K562 (cell line): Measurements from ENCODE around the gene GNS. TPM values are rescaled to one million over a fixed set of nuclear protein-coding genes. Genes with fewer than 3 reads are reported as not detected.

Experiments
- CBFB ChIP-seq: sonication (generic); formaldehyde crosslinking; IDR thresholded peaks from 2 replicates; pipeline ENCODE4 v1.4.0; 2020; ENCODE audit warnings: mild to moderate bottlenecking, missing genetic modification reagents
- DMBX1 ChIP-seq: fragments of 250-450 bp; sonication (Bioruptor Pico); IDR thresholded peaks from 2 replicates; pipeline ENCODE4 v1.8.0; 2022; ENCODE audit warnings: inconsistent platforms, mild to moderate bottlenecking, moderate library complexity, borderline replicate concordance
- ETV5 ChIP-seq: sonication (generic); formaldehyde crosslinking; IDR thresholded peaks from 2 replicates; pipeline ENCODE4 v1.4.0; 2020; ENCODE audit warnings: low read depth, mild to moderate bottlenecking, missing genetic modification reagents
- MBD2 ChIP-seq: sonication (generic); IDR thresholded peaks from 2 replicates; pipeline ENCODE4 v1.6.1; 2016; ENCODE audit warnings: low read depth, borderline replicate concordance
- REST ChIP-seq, 2 experiments: fragments of 450-650 bp; formaldehyde crosslinking in 1 of 2; IDR thresholded peaks; 2 replicates each; pipeline versions ENCODE4 v1.4.0 to v1.6.1; 2014 to 2020; ENCODE audit warnings: mild to moderate bottlenecking in 2 of 2, borderline replicate concordance in 1 of 2, low read depth in 1 of 2
- U2AF1 ChIP-seq: fragments of 200-400 bp; formaldehyde crosslinking; optimal IDR thresholded peaks from 2 replicates; pipeline ENCODE3; 2017; ENCODE audit warnings: mild to moderate bottlenecking, low read depth, low read length, moderate library complexity
- ZNF282 ChIP-seq: sonication (generic); formaldehyde crosslinking; IDR thresholded peaks from 2 replicates; pipeline ENCODE4 v1.8.1; 2023; ENCODE audit warnings: missing genetic modification reagents
- polyA plus RNA-seq, 8 experiments: library from polyadenylated mRNA; depleted of rRNA in 4 of 8; stranded (reverse) in 5 of 8; unstranded in 3 of 8; fragments of >200 nt; fragmentation: Nextera tagmentation in 2 of 8; fragmentation: Illumina TruSeq in 1 of 8; extraction: Ambion mirVana in 2 of 8; extraction: Trizol in 1 of 8; gene quantifications; 2 replicates each; pipeline versions ENCODE4 v1.2.1 to v1.2.3, GENCODE V29; 2011 to 2014; ENCODE audit warnings: inconsistent platforms in 1 of 8, missing spikeins in 1 of 8
- total RNA-seq, 7 experiments: library from RNA; depleted of rRNA in 6 of 7; stranded (reverse); fragments of >200 nt in 6 of 7; fragmentation: Illumina TruSeq in 2 of 7; extraction: Trizol in 2 of 7; gene quantifications; 2 replicates each; pipeline versions ENCODE4 v1.2.1 to v1.2.3, GENCODE V29; 2011 to 2021; ENCODE audit warnings: low replicate concordance in 1 of 7
- TF ChIP-seq, protein P1 (sequence below): fragments of 200-600 bp; sonication (generic); IDR thresholded peaks from one replicate; pipeline ENCODE4 v1.6.1; 2012; ENCODE audit warnings: mild to moderate bottlenecking, low read depth, low read length, inconsistent platforms

Gene GNS
- total and polyA plus RNA-seq, 9 of the 15 experiments (the other 6 are each of a cell fraction or from before 2014, with no cell fraction given): 4.6 to 30.3 (median 18.9) TPM

GRCh38 chr12:64669270-64669842 is 89.8 kb downstream of the GNS start (continued):
- TF ChIP-seq, protein P1, sequence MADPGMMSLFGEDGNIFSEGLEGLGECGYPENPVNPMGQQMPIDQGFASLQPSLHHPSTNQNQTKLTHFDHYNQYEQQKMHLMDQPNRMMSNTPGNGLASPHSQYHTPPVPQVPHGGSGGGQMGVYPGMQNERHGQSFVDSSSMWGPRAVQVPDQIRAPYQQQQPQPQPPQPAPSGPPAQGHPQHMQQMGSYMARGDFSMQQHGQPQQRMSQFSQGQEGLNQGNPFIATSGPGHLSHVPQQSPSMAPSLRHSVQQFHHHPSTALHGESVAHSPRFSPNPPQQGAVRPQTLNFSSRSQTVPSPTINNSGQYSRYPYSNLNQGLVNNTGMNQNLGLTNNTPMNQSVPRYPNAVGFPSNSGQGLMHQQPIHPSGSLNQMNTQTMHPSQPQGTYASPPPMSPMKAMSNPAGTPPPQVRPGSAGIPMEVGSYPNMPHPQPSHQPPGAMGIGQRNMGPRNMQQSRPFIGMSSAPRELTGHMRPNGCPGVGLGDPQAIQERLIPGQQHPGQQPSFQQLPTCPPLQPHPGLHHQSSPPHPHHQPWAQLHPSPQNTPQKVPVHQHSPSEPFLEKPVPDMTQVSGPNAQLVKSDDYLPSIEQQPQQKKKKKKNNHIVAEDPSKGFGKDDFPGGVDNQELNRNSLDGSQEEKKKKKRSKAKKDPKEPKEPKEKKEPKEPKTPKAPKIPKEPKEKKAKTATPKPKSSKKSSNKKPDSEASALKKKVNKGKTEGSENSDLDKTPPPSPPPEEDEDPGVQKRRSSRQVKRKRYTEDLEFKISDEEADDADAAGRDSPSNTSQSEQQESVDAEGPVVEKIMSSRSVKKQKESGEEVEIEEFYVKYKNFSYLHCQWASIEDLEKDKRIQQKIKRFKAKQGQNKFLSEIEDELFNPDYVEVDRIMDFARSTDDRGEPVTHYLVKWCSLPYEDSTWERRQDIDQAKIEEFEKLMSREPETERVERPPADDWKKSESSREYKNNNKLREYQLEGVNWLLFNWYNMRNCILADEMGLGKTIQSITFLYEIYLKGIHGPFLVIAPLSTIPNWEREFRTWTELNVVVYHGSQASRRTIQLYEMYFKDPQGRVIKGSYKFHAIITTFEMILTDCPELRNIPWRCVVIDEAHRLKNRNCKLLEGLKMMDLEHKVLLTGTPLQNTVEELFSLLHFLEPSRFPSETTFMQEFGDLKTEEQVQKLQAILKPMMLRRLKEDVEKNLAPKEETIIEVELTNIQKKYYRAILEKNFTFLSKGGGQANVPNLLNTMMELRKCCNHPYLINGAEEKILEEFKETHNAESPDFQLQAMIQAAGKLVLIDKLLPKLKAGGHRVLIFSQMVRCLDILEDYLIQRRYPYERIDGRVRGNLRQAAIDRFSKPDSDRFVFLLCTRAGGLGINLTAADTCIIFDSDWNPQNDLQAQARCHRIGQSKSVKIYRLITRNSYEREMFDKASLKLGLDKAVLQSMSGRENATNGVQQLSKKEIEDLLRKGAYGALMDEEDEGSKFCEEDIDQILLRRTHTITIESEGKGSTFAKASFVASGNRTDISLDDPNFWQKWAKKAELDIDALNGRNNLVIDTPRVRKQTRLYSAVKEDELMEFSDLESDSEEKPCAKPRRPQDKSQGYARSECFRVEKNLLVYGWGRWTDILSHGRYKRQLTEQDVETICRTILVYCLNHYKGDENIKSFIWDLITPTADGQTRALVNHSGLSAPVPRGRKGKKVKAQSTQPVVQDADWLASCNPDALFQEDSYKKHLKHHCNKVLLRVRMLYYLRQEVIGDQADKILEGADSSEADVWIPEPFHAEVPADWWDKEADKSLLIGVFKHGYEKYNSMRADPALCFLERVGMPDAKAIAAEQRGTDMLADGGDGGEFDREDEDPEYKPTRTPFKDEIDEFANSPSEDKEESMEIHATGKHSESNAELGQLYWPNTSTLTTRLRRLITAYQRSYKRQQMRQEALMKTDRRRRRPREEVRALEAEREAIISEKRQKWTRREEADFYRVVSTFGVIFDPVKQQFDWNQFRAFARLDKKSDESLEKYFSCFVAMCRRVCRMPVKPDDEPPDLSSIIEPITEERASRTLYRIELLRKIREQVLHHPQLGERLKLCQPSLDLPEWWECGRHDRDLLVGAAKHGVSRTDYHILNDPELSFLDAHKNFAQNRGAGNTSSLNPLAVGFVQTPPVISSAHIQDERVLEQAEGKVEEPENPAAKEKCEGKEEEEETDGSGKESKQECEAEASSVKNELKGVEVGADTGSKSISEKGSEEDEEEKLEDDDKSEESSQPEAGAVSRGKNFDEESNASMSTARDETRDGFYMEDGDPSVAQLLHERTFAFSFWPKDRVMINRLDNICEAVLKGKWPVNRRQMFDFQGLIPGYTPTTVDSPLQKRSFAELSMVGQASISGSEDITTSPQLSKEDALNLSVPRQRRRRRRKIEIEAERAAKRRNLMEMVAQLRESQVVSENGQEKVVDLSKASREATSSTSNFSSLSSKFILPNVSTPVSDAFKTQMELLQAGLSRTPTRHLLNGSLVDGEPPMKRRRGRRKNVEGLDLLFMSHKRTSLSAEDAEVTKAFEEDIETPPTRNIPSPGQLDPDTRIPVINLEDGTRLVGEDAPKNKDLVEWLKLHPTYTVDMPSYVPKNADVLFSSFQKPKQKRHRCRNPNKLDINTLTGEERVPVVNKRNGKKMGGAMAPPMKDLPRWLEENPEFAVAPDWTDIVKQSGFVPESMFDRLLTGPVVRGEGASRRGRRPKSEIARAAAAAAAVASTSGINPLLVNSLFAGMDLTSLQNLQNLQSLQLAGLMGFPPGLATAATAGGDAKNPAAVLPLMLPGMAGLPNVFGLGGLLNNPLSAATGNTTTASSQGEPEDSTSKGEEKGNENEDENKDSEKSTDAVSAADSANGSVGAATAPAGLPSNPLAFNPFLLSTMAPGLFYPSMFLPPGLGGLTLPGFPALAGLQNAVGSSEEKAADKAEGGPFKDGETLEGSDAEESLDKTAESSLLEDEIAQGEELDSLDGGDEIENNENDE: no peak
- no peak for TF ChIP-seq CBFB (CRISPR knock-in tag)
- TF ChIP-seq DMBX1 (CRISPR knock-in tag): peak; percentile 79; the same call in 1 of the 2 replicates
- no peak for TF ChIP-seq ZNF282
- peak; percentile 31 for TF ChIP-seq ETV5
- peak; percentile 42 for TF ChIP-seq REST (IDR thresholded peaks at IDR 0.05; ENCODE audit: borderline replicate concordance)
- TF ChIP-seq REST (CRISPR knock-in tag; IDR thresholded peaks at IDR 0.05; ENCODE audit: low read depth): 0 out of 2 replicates have a peak, but pooled peaks have one; percentile 39
- TF ChIP-seq U2AF1: no peak
- no peak for TF ChIP-seq MBD2
